NOMO-1 treated with dmso at 0.1 percent for 144 hours (cell line): ENCODE measurements around the gene NRXN3.
"Not testable (repeated sequence)": the region's sequence is repeated elsewhere in the genome, so short reads cannot be mapped to it uniquely, and the experiment has no call there.

ENCODE experiments used
- DNase-seq: peaks from one replicate; lab custom pipeline; 2025; ENCODE audit not compliant: unreplicated experiment; lab: John Stamatoyannopoulos, UW

NRXN3 gene

GRCh38 chr14:79100578-79100977 lies 930.4 kb downstream of the NRXN3 start:
- DNase-seq, result no peak

- DNase-seq, result no peak
Observed at GRCh38 chr14:79101388-79101787, 931.2 kb downstream of the NRXN3 start.

- DNase-seq, result no peak
Observed at GRCh38 chr14:79103764-79104163, 933.6 kb downstream of the NRXN3 start.

- DNase-seq, result not testable (repeated sequence)
Observed at GRCh38 chr14:79110564-79110963, 940.4 kb downstream of the NRXN3 start.

- no peak for DNase-seq
Observed at GRCh38 chr14:79111987-79112501, 941.9 kb downstream of the NRXN3 start.

GRCh38 chr14:79117561-79117960 lies 947.4 kb downstream of the NRXN3 start:
- DNase-seq, result no peak

- DNase-seq, result no peak
Observed at GRCh38 chr14:79118291-79118690, 948.1 kb downstream of the NRXN3 start.

- DNase-seq, result no peak
Observed at GRCh38 chr14:79134361-79134760, 964.2 kb downstream of the NRXN3 start.

GRCh38 chr14:79136071-79137044 lies 966.2 kb downstream of the NRXN3 start:
- DNase-seq, result no peak

- DNase-seq, result no peak
Observed at GRCh38 chr14:79137045-79137430, 966.9 kb downstream of the NRXN3 start.

GRCh38 chr14:79137836-79138235 lies 967.7 kb downstream of the NRXN3 start:
- no peak for DNase-seq

GRCh38 chr14:79144896-79145295 lies 974.7 kb downstream of the NRXN3 start:
- DNase-seq, result no peak

GRCh38 chr14:79150226-79150625 lies 980.1 kb downstream of the NRXN3 start:
- no peak for DNase-seq

- DNase-seq, result no peak
Observed at GRCh38 chr14:79157369-79157768, 987.2 kb downstream of the NRXN3 start.

GRCh38 chr14:79161571-79161970 lies 991.4 kb downstream of the NRXN3 start:
- DNase-seq, result no peak

GRCh38 chr14:79162833-79163232 lies 992.7 kb downstream of the NRXN3 start:
- DNase-seq, result no peak

- no peak for DNase-seq
Observed at GRCh38 chr14:79165471-79166090, 995.4 kb downstream of the NRXN3 start.

- DNase-seq, result no peak
Observed at GRCh38 chr14:79166171-79166570, 996.0 kb downstream of the NRXN3 start.

- no peak for DNase-seq
Observed at GRCh38 chr14:79167957-79168356, 997.8 kb downstream of the NRXN3 start.

- DNase-seq, result no peak
Observed at GRCh38 chr14:79175671-79176070, 1005.5 kb downstream of the NRXN3 start.

- no peak for DNase-seq
Observed at GRCh38 chr14:79177106-79177505, 1006.9 kb downstream of the NRXN3 start.

- no peak for DNase-seq
Observed at GRCh38 chr14:79178719-79179118, 1008.5 kb downstream of the NRXN3 start.
